ENCODE measurements around the gene ADAMTSL3. TPM values are rescaled to one million over a fixed set of nuclear protein-coding genes. Genes with fewer than 3 reads are reported as not detected.

Gene ADAMTSL3
- total and polyA plus RNA-seq, 2 of the 8 experiments (the other 6 are each of a cell fraction or from before 2014, with no cell fraction given): 0.35 to 1.4 TPM

DNA sequence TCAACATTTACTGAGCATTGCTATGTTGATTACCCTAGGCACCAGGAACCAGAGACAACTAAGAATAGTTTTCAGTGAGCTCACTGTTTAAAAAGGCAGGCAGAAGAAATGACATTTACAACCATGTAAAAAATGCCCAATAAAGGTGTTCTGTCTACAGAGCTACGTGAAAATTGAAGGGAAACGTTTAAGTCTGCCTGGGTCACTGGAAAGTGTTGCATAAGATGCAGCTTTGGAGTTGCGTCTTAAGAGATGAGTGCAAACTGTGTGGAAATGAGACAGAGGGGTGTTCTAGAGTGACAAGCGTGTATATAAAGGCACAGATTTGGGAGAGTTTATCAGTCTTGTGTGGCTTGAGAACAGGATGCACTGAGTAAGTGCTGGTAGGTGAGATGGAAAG, 303.0 kb downstream of the ADAMTSL3 start:
- Histone ChIP-seq H3K56ac (replicated peaks; ENCODE audit: insufficient read length, low read depth, low read length) (no peak overlapping the region), H3K9ac (replicated peaks in 1 of 4; ENCODE audit: extremely low read depth in 1 of 4, low read depth in 3 of 4, low read length in 3 of 4) (no peak overlapping the region), H3K4me1 (replicated peaks in 1 of 4; ENCODE audit: control insufficient read depth in 3 of 4, insufficient read depth in 4 of 4, low read length in 3 of 4) (peaks cover 0 to 4% (median 0%) of the 10 kb centered on the region in 4 experiments; a peak in 1 of 7 replicates), H3K79me2 (ENCODE audit: control insufficient read depth in 1 of 2, insufficient read depth in 2 of 2, low read length in 2 of 2) (no peaks in the 10 kb centered on the region), H3K23me2 (ENCODE audit: low read depth, low read length) (no peaks in the 10 kb centered on the region), H2BK20ac (ENCODE audit: low read length) (no peak overlapping the region), H3K23ac (ENCODE audit: insufficient read length) (no peak overlapping the region), H2AK5ac (ENCODE audit: low read depth, low read length) (no peak overlapping the region), H3K27ac (ENCODE audit: low read depth, low read length) (no peak overlapping the region), H2BK5ac (ENCODE audit: low read depth, low read length) (no peak overlapping the region), H2BK120ac (replicated peaks; ENCODE audit: low read depth, low read length) (no peak overlapping the region), H3K79me1 (ENCODE audit: low read depth, low read length) (no peaks in the 10 kb centered on the region), H4K5ac (ENCODE audit: insufficient read length, low read depth, low read length) (no peak overlapping the region), H4K8ac (ENCODE audit: extremely low read depth, insufficient read depth, low read length) (no peak overlapping the region), H3K36me3 (ENCODE audit: control insufficient read depth in 2 of 4, insufficient read depth in 4 of 4, low read length in 3 of 4) (no peaks in the 10 kb centered on the region), H4K91ac (replicated peaks; ENCODE audit: insufficient read length, low read length) (no peak overlapping the region), H3K18ac (ENCODE audit: extremely low read depth, low read length) (no peak overlapping the region), H3K14ac (ENCODE audit: insufficient read length) (no peak overlapping the region), H2BK12ac (ENCODE audit: low read depth, low read length) (no peak overlapping the region), H3K4me2 (ENCODE audit: insufficient read depth in 1 of 2, low read depth in 2 of 2, low read length in 2 of 2) (no peak overlapping the region), H3K27me3 (replicated peaks in 1 of 4; ENCODE audit: control insufficient read depth in 3 of 4, extremely low read depth in 1 of 4, insufficient read depth in 3 of 4, low read length in 3 of 4) (no peaks in the 10 kb centered on the region), H3K4me3 (ENCODE audit: extremely low read depth in 1 of 4, insufficient read depth in 2 of 4, low read depth in 3 of 4, low read length in 4 of 4) (no peak overlapping the region), H2AFZ (ENCODE audit: low read length) (no peak overlapping the region), H3K9me3 (ENCODE audit: insufficient read depth in 2 of 2, low read depth in 1 of 2, low read length in 1 of 2) (no peaks in the 10 kb centered on the region), H4K20me1 (replicated peaks in 1 of 2; ENCODE audit: control insufficient read depth in 1 of 2, insufficient read depth in 2 of 2, low read length in 2 of 2) (no peaks in the 10 kb centered on the region), H2BK15ac (ENCODE audit: low read length) (no peak overlapping the region), H3K4ac (replicated peaks; ENCODE audit: insufficient read length, low read depth, low read length) (no peak overlapping the region)
- no peak for TF ChIP-seq SIN3A (conservative IDR thresholded peaks at IDR 0.05 in 1 of 2, IDR thresholded peaks at IDR 0.05 in 1 of 2; ENCODE audit: low read depth in 1 of 2, low read length in 2 of 2)
- no peak for FAIRE-seq
- no peak for DNase-seq (ENCODE audit: low read depth in 1 of 2, low spot score in 2 of 2)
- POLR2A ChIA-PET (ENCODE audit: partially characterized antibody): interaction anchor here (0.6 kb wide), 1 partner anchor 263 kb away, joined by 3 read pairs; no protein-coding TSS in a partner anchor
- CTCF ChIA-PET (ENCODE audit: partially characterized antibody): no interaction called here
- 80% methylated on average over 4 of the region's 4 CpGs; no CpG with 5 or more reads in 1 of the 2 experiments for WGBS, 2 experiments (ENCODE audit: extremely low coverage in 1 of 2, insufficient coverage in 1 of 2, insufficient read length in 1 of 2, insufficient replicate concordance in 2 of 2, low coverage in 1 of 2, low lambda C conversion rate in 2 of 2, missing lambda C conversion rate in 1 of 2)
